Measurements from ENCODE around the gene FMNL2. TPM values are rescaled to one million over a fixed set of nuclear protein-coding genes. Genes with fewer than 3 reads are reported as not detected.

Gene FMNL2
- total and polyA plus RNA-seq, 4 donors = 81.1 to 173 (median 146) TPM

Small RNAs within 50 kb of the gene (small RNA-seq; reads per million reads assigned to genes)
- gene AC012443.1 (ENCODE audit: low replicate concordance) = not detected

Other genes starting within 250 kb of the FMNL2 start
- gene CACNB4, start 236.1 kb upstream of the FMNL2 start, total RNA-seq = 10 to 100 TPM; 22.3 to 62.9 TPM
- 10 to 100 TPM; 13.8 to 24.8 TPM for gene CACNB4, start 236.1 kb upstream of the FMNL2 start, polyA plus RNA-seq (ENCODE audit: insufficient read length in 2 of 2)
- gene STAM2, start 159.4 kb upstream of the FMNL2 start, total RNA-seq = 10 to 100 TPM; 50.1 to 59.7 TPM
- 10 to 100 TPM; 25.4 to 31.5 TPM for gene STAM2, start 159.4 kb upstream of the FMNL2 start, polyA plus RNA-seq (ENCODE audit: insufficient read length in 2 of 2)

All from spinal cord (tissue), 4 donors.